K562 treated with DMSO at 1 percent for 24 hours (cell line): ENCODE measurements around the gene UBL5. TPM values are rescaled to one million over a fixed set of nuclear protein-coding genes. Genes with fewer than 3 reads are reported as not detected.

ENCODE experiments used
- total RNA-seq: library from RNA; unstranded; fragments of 300-600 nt; gene quantifications from 2 replicates; pipeline ENCODE4 v1.2.3, GENCODE V29; 2022; ENCODE audit warnings: low read depth; ENCODE audit not compliant: insufficient read depth

Gene UBL5
- total RNA-seq, result 636 and 749 TPM in 2 replicates

GRCh38 chr19:9827289-9828238, at the start of gene UBL5:
TSS of gene UBL5 (plus strand) at chr19:9827918. CDS start at chr19:9828338, 420 bp downstream.

GRCh38 chr19:9818734-9819595, 8.8 kb upstream of the UBL5 start, which contains the start of gene FBXL12:
TSS of gene FBXL12 (minus strand) at chr19:9819079. CDS start at chr19:9818813, 266 bp downstream.

GRCh38 chr19:9834726-9835506, 7.2 kb downstream of the UBL5 start, which contains the start of gene PIN1:
TSS of gene PIN1 (plus strand) at chr19:9835318. CDS start at chr19:9835345, 27 bp downstream.

Other genes with a start within 250 kb of the UBL5 start
- gene ZNF121, start 243.4 kb upstream of the UBL5 start, total RNA-seq, result 5.0 and 6.5 TPM in 2 replicates
- 13.9 and 14.1 TPM in 2 replicates for gene ZNF561, start 206.7 kb upstream of the UBL5 start, total RNA-seq
- gene ZNF562, start 152.8 kb upstream of the UBL5 start, total RNA-seq, result 3.1 and 4.5 TPM in 2 replicates
- 7.9 and 17.0 TPM in 2 replicates for gene ZNF846, start 59.2 kb upstream of the UBL5 start, total RNA-seq
- gene FBXL12, start 8.8 kb upstream of the UBL5 start, total RNA-seq, result 63.1 and 65.0 TPM in 2 replicates
- gene PIN1, start 7.4 kb downstream of the UBL5 start, total RNA-seq, result 197 and 205 TPM in 2 replicates
- gene OLFM2, start 108.6 kb downstream of the UBL5 start, total RNA-seq, result 2.0 and 2.8 TPM in 2 replicates
- not detected in 2 replicates for gene COL5A3, start 182.6 kb downstream of the UBL5 start, total RNA-seq
- not detected in 2 replicates for gene RDH8, start 185.6 kb downstream of the UBL5 start, total RNA-seq